ENCODE measurements around the gene DNAJC22.
A peak's percentile ranks its signal among the peaks of the same experiment; 100 is the strongest.

Gene DNAJC22

DNA sequence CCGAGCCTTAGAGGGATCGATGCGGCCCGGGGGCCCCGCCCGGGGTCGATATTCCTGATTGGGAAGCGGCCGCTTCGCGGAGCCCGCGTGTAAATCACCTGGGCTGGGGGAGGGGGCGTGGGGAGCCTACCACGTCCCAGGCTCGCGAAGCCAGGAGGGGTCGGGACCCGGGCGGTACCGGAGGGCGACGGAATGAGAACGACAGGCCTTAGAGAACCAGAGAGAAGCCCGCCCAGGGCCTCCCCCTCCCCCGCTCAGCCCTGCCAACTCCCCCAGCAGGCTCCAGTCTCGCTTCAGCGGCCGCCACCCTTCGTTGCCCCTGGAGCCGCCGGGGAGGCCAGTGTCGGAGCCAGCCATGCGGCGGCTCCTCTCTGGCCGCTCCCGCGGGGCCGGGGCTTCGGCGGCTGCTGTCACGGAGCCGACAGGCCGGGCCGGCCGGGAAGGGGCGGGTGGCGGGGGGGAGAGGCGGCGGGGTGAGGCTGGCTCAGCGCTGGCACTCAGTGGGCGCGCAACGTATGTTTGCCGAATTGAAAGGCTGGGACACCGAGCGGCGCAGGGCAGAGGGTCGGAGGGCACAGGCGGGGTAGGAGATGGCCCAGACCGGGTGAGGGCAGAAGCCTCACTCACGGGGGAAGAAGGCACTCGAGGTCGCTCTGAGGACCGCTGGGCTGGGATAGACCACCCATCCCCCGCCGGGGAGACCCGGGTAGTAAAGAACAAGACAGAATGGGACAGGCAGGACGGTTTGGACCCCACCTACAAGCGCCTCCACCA, 1.4 kb upstream of the DNAJC22 start:
- no peak overlapping the region for H3K27ac ChIP-seq
- TF ChIP-seq, protein P1, sequence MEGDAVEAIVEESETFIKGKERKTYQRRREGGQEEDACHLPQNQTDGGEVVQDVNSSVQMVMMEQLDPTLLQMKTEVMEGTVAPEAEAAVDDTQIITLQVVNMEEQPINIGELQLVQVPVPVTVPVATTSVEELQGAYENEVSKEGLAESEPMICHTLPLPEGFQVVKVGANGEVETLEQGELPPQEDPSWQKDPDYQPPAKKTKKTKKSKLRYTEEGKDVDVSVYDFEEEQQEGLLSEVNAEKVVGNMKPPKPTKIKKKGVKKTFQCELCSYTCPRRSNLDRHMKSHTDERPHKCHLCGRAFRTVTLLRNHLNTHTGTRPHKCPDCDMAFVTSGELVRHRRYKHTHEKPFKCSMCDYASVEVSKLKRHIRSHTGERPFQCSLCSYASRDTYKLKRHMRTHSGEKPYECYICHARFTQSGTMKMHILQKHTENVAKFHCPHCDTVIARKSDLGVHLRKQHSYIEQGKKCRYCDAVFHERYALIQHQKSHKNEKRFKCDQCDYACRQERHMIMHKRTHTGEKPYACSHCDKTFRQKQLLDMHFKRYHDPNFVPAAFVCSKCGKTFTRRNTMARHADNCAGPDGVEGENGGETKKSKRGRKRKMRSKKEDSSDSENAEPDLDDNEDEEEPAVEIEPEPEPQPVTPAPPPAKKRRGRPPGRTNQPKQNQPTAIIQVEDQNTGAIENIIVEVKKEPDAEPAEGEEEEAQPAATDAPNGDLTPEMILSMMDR (IDR thresholded peaks at IDR 0.05): no peak
- H3K4me3 ChIP-seq (ENCODE audit: low read depth in 1 of 2, low read length in 1 of 2): peak overlapping the region in 1 of 2 experiments; percentile 33
- peaks cover 37 to 48% of the 10 kb centered on the region in 2 experiments for H3K4me1 ChIP-seq (ENCODE audit: control insufficient read depth in 1 of 2, insufficient read depth in 1 of 2, low read depth in 1 of 2, low read length in 1 of 2)
- H3K9me3 ChIP-seq: no peaks in the 10 kb centered on the region
- no peaks in the 10 kb centered on the region for H3K36me3 ChIP-seq
- H3K27me3 ChIP-seq: peaks cover 100% of the 10 kb centered on the region

DNA sequence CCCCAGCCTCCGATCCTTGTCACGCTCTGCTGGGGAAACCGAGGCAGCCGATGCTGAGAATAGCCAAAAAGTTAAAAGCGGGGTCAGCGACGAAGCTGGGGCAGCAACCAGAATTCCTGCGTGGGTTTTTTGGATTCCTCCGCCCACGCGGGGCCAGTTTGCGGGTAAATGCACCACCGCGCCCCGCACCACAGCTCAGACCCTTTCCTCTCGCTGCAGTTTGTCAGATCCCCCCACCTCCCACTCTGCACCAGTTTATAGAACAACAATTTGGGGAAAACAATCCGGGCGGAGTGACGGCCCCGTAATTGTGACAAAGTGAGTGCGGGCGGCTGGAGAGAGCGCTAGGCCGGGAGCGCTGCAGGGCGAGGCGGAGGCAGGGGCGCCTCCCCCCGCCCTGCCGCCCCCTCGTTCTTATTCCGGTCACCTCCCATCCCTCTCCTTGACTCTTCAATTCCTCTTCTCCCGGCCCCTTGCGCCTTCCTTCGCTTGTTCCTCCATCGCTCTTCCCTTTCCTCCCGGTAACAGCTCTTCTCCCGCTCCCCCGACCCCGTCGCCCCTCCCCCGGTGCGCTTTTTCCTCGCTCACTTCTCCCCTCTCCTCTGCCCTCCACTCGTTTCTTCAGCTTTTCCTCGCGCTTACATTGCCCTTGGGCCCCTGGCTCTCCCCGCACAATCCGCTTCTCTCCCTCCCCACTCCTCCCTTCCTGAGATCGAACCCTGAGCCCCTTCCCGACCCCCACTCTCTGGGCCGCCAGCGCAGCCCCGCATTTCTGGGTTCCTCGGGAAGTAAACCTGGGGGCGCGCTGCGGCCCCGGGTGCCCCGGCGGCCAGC, 646 bp upstream of the DNAJC22 start:
- TF ChIP-seq, protein P1 (IDR thresholded peaks at IDR 0.05): no peak
- peaks cover 37 to 48% of the 10 kb centered on the region in 2 experiments for H3K4me1 ChIP-seq (ENCODE audit: control insufficient read depth in 1 of 2, insufficient read depth in 1 of 2, low read depth in 1 of 2, low read length in 1 of 2)
- no peak overlapping the region for H3K27ac ChIP-seq
- H3K9me3 ChIP-seq: no peaks in the 10 kb centered on the region
- H3K36me3 ChIP-seq: no peaks in the 10 kb centered on the region
- peaks cover 100% of the 10 kb centered on the region for H3K27me3 ChIP-seq
- H3K4me3 ChIP-seq (ENCODE audit: low read depth in 1 of 2, low read length in 1 of 2): peak overlapping the region in 1 of 2 experiments; percentile 33

DNA sequence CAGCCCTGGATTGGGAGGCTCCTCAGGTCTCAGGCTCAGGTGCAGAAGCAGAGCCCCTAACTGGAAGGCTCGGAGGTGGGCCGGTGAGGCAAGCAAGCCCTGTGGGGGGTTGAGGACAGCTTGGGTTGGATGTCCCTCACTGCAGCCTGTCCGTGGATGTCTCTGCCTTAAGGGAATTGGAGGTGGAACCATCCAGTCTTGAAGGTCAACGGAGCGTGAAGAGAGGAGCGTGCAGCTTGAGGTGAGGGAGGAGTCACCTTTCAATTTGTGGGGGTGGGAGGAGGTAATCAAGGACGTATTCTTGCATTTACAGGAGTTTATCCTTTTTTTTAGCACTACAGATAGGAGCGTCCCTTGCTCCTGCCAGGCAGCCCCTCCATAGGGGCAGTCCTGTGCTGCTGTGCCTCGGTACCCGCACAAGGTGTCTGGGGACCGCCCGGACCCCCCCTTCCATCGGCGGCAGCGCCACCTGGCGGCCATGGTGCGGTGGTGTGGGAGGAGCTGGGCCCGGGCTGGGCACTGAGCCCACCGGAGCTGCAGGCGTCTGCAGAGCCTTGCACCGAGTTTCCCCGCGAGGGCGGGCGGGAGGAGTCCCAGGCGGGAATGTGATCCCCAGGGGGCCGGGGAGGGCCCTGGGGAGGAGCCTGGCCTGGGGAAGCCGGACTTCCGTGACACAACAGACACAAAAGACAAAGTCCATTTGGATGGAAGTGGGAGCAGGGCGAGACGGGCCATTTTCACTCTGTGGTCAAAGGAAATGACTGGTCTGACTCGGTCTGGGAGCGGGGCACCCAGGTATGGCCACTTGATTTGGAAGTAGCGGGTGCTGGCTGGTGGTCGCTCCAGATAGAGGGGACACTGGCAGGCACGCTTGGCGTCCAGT, 864 bp downstream of the DNAJC22 start:
- no peak overlapping the region for H3K27ac ChIP-seq
- H3K27me3 ChIP-seq: peaks cover 100% of the 10 kb centered on the region
- no peaks in the 10 kb centered on the region for H3K9me3 ChIP-seq
- H3K4me3 ChIP-seq (ENCODE audit: low read depth in 1 of 2, low read length in 1 of 2): peak overlapping the region; percentile 6 to 33
- peaks cover 31 to 40% of the 10 kb centered on the region in 2 experiments for H3K4me1 ChIP-seq (ENCODE audit: control insufficient read depth in 1 of 2, insufficient read depth in 1 of 2, low read depth in 1 of 2, low read length in 1 of 2)
- TF ChIP-seq, protein P1 (IDR thresholded peaks at IDR 0.05): peak; percentile 84
- H3K36me3 ChIP-seq: no peaks in the 10 kb centered on the region

DNA sequence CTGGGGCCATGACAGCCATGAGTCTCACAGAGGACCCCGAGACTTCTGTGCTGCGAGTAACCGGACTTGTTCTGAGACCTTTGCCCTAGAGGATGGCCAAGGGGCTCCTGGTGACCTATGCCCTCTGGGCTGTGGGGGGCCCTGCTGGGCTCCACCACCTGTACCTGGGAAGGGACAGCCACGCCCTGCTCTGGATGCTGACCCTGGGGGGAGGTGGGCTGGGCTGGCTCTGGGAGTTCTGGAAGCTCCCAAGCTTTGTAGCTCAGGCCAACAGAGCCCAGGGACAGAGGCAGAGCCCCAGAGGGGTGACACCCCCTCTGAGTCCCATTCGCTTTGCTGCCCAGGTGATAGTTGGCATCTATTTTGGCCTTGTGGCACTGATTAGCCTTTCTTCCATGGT, 2.1 kb downstream of the DNAJC22 start:
- Histone ChIP-seq H3K4me3 (ENCODE audit: low read depth in 1 of 2, low read length in 1 of 2) (no peak overlapping the region), H3K9me3 (no peaks in the 10 kb centered on the region), H3K27ac (no peak overlapping the region), H3K4me1 (ENCODE audit: control insufficient read depth in 1 of 2, insufficient read depth in 1 of 2, low read depth in 1 of 2, low read length in 1 of 2) (peaks cover 19 to 31% of the 10 kb centered on the region in 2 experiments), H3K27me3 (peaks cover 100% of the 10 kb centered on the region), H3K36me3 (no peaks in the 10 kb centered on the region)
- TF ChIP-seq, protein P1 (IDR thresholded peaks at IDR 0.05): no peak

DNA sequence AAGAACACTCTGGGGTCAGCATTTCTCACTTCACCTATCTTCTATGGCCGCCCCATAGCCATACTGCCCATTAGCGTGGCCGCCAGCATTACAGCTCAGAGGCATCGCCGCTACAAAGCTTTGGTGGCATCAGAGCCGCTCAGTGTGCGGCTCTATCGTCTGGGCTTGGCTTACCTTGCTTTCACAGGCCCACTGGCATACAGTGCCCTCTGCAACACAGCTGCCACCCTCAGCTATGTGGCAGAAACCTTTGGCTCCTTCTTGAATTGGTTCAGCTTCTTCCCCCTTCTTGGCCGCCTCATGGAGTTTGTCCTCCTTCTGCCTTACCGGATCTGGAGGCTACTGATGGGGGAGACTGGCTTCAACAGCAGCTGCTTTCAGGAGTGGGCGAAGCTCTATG, 2.6 kb downstream of the DNAJC22 start:
- Histone ChIP-seq H3K4me1 (ENCODE audit: control insufficient read depth in 1 of 2, insufficient read depth in 1 of 2, low read depth in 1 of 2, low read length in 1 of 2) (peaks cover 19 to 31% of the 10 kb centered on the region in 2 experiments), H3K27me3 (peaks cover 100% of the 10 kb centered on the region), H3K4me3 (ENCODE audit: low read depth in 1 of 2, low read length in 1 of 2) (no peak overlapping the region), H3K9me3 (no peaks in the 10 kb centered on the region), H3K36me3 (no peaks in the 10 kb centered on the region), H3K27ac (no peak overlapping the region)
- TF ChIP-seq, protein P1 (IDR thresholded peaks at IDR 0.05): no peak

All from neutrophil (primary cell).